MCF 10A (cell line): Measurements from ENCODE around the gene PPY. TPM values are rescaled to one million over a fixed set of nuclear protein-coding genes. Genes with fewer than 3 reads are reported as not detected.

Experiments
- BruUV-seq: library from RNA; stranded (reverse); fragments of 400-500 nt; replicated peaks from 2 replicates; lab custom pipeline; 2021; lab: Mats Ljungman, UMichigan
- CTCF ChIA-PET: fragments of 300-600 bp; sonication (Branson Sonifier 250); formaldehyde crosslinking; extraction: SDS; loops from one replicate; lab custom pipeline; 2021; ENCODE audit warnings: antibody characterized with exemption, inconsistent platforms; lab: Yijun Ruan, JAX
- POLR2A ChIA-PET: fragments of 300-600, 350-650 bp; sonication (Branson Sonifier 250); formaldehyde crosslinking; extraction: SDS; loops from one replicate; lab custom pipeline; 2020; ENCODE audit warnings: antibody characterized with exemption, inconsistent platforms; lab: Yijun Ruan, JAX
- DNase-seq: peaks from one replicate; pipeline ENCODE4 v3.0.0-alpha.2; 2018; ENCODE audit not compliant: unreplicated experiment
- H3K27ac Mint-ChIP-seq: one replicate; pipeline ENCODE4 v1.8.0; 2022; ENCODE audit warnings: mild to moderate bottlenecking, low read depth, mixed read lengths; ENCODE audit not compliant: unreplicated experiment
- H3K27me3 Mint-ChIP-seq: one replicate; pipeline ENCODE4 v1.8.0; 2022; ENCODE audit warnings: mixed read lengths; ENCODE audit not compliant: insufficient read depth, unreplicated experiment
- H3K36me3 Mint-ChIP-seq: one replicate; pipeline ENCODE4 v1.8.0; 2022; ENCODE audit warnings: mild to moderate bottlenecking, moderate library complexity, mixed read lengths; ENCODE audit not compliant: insufficient read depth, unreplicated experiment
- H3K4me1 Mint-ChIP-seq: one replicate; pipeline ENCODE4 v1.8.0; 2022; ENCODE audit warnings: mixed read lengths; ENCODE audit not compliant: insufficient read depth, unreplicated experiment
- H3K4me3 Mint-ChIP-seq: one replicate; pipeline ENCODE4 v1.8.0; 2022; ENCODE audit warnings: mild to moderate bottlenecking, moderate library complexity, mixed read lengths; ENCODE audit not compliant: unreplicated experiment
- H3K9me3 Mint-ChIP-seq: one replicate; pipeline ENCODE4 v1.8.0; 2022; ENCODE audit warnings: mixed read lengths; ENCODE audit not compliant: unreplicated experiment
- intact Hi-C: fragments of 100-400 bp; cut with micrococcal nuclease; formaldehyde crosslinking; loops from 2 replicates; pipeline ENCODE4 v1.14.1; 2022
- total RNA-seq: library from RNA; stranded (reverse); gene quantifications from 2 replicates; pipeline ENCODE4 v1.2.3, GENCODE V29; 2022
- TF ChIP-seq, protein P1 (sequence below): fragments of 200-600 bp; IDR thresholded peaks from one replicate; pipeline ENCODE4 v1.8.0; 2022; ENCODE audit warnings: antibody characterized with exemption, mild to moderate bottlenecking; ENCODE audit not compliant: unreplicated experiment

Gene PPY
- total RNA-seq, 1 experiment from 2014 or later: not detected

DNA sequence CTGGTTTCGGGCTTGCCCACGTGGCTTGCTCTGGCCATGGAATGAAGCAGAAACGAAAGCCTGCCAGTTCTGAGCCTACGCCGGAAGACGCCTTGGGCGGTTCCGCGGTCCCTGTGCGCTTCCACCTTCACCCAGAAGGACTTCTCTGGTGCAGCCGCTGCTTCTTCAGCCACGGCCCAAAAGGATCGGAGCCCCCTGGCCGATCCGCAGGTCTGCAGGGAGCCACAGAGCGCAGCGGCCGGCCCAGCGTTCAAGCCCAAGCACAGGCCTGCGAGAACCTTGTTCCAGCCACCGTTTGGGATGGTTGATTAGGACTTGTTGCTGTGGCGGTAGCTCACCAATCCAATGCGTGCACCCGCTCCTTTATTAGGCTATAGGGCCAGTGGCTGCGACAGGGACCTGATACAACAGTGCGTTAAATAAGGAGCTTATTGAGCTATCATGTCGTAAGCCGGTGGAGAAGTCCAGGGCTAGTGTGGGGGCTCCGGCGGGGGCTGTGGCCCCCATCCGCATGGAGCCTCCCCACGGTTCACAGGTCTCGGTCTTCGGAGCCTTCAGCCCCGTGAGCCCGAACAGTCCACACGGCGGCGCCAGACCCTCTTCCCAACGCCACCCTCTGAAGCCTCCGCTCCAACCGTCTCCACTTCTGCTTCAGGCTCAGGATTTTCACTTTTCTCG is 24.8 kb downstream of the PPY start:
- no peak for DNase-seq
- BruUV-seq: no TSS peak
- H3K4me1 Mint-ChIP-seq: no peaks in the 10 kb centered on the region
- H3K9me3 Mint-ChIP-seq: no peaks in the 10 kb centered on the region
- intact Hi-C loops: no loop called here
- no peak overlapping the region for H3K27ac Mint-ChIP-seq
- TF ChIP-seq, protein P1, sequence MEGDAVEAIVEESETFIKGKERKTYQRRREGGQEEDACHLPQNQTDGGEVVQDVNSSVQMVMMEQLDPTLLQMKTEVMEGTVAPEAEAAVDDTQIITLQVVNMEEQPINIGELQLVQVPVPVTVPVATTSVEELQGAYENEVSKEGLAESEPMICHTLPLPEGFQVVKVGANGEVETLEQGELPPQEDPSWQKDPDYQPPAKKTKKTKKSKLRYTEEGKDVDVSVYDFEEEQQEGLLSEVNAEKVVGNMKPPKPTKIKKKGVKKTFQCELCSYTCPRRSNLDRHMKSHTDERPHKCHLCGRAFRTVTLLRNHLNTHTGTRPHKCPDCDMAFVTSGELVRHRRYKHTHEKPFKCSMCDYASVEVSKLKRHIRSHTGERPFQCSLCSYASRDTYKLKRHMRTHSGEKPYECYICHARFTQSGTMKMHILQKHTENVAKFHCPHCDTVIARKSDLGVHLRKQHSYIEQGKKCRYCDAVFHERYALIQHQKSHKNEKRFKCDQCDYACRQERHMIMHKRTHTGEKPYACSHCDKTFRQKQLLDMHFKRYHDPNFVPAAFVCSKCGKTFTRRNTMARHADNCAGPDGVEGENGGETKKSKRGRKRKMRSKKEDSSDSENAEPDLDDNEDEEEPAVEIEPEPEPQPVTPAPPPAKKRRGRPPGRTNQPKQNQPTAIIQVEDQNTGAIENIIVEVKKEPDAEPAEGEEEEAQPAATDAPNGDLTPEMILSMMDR: no peak
- no peaks in the 10 kb centered on the region for H3K36me3 Mint-ChIP-seq
- no peak overlapping the region for H3K4me3 Mint-ChIP-seq
- ChIA-PET POLR2A (no interaction called here), CTCF (interaction anchor here (0.5 kb wide), 1 partner anchor 84 kb away, joined by 3 read pairs; no protein-coding TSS in a partner anchor)
- H3K27me3 Mint-ChIP-seq: peaks cover 7% of the 10 kb centered on the region

- H3K27ac Mint-ChIP-seq: no peak overlapping the region
- DNase-seq: no peak
- intact Hi-C loops: no loop called here
- H3K27me3 Mint-ChIP-seq: peaks cover 1% of the 10 kb centered on the region
- H3K9me3 Mint-ChIP-seq: no peaks in the 10 kb centered on the region
- CTCF ChIA-PET: no interaction called here
- H3K36me3 Mint-ChIP-seq: no peaks in the 10 kb centered on the region
- no peaks in the 10 kb centered on the region for H3K4me1 Mint-ChIP-seq
- BruUV-seq: no TSS peak
- TF ChIP-seq, protein P1: no peak
- POLR2A ChIA-PET: no interaction called here
- no peak overlapping the region for H3K4me3 Mint-ChIP-seq
These were observed 25.3 kb downstream of the PPY start for GRCh38 chr17:43917016-43917347.

- DNase-seq: no peak
- Mint-ChIP-seq H3K27ac (no peak overlapping the region), H3K9me3 (no peaks in the 10 kb centered on the region), H3K36me3 (no peaks in the 10 kb centered on the region), H3K4me3 (no peak overlapping the region), H3K4me1 (no peaks in the 10 kb centered on the region), H3K27me3 (no peaks in the 10 kb centered on the region)
- TF ChIP-seq, protein P1: no peak
- intact Hi-C loops: no loop called here
- no TSS peak for BruUV-seq
- ChIA-PET POLR2A (no interaction called here), CTCF (no interaction called here)
These were observed 25.9 kb downstream of the PPY start for GRCh38 chr17:43916385-43916784.

DNA sequence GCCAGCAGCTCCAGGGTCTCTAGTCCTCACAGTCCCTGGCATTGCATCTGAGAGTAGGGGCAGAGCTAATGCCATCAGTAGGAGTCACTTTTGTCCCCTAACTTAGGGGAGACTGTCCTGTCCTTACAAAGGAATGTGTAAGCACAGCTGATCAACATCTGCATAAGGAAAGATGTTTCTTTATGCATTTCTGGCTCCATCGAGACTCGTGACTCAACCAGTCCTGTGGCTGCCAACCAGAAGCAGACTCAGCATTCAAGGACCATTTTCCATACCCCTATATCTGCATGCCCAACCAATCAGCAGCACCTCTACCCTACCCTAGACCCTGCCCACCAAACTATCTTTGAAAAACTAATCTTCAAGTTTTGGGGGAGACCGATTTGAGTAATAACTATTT is 26.7 kb downstream of the PPY start:
- no peak for DNase-seq
- no peak overlapping the region for H3K27ac Mint-ChIP-seq
- intact Hi-C loops: no loop called here
- H3K4me3 Mint-ChIP-seq: no peak overlapping the region
- CTCF ChIA-PET: no interaction called here
- no TSS peak for BruUV-seq
- H3K36me3 Mint-ChIP-seq: no peaks in the 10 kb centered on the region
- no peaks in the 10 kb centered on the region for H3K9me3 Mint-ChIP-seq
- H3K4me1 Mint-ChIP-seq: no peaks in the 10 kb centered on the region
- H3K27me3 Mint-ChIP-seq: no peaks in the 10 kb centered on the region
- POLR2A ChIA-PET: no interaction called here
- TF ChIP-seq, protein P1: no peak
